Measurements from ENCODE around the gene SKA1.
"Not testable (repeated sequence)": the region's sequence is repeated elsewhere in the genome, so short reads cannot be mapped to it uniquely, and the experiment has no call there.

The SKA1 gene

DNA sequence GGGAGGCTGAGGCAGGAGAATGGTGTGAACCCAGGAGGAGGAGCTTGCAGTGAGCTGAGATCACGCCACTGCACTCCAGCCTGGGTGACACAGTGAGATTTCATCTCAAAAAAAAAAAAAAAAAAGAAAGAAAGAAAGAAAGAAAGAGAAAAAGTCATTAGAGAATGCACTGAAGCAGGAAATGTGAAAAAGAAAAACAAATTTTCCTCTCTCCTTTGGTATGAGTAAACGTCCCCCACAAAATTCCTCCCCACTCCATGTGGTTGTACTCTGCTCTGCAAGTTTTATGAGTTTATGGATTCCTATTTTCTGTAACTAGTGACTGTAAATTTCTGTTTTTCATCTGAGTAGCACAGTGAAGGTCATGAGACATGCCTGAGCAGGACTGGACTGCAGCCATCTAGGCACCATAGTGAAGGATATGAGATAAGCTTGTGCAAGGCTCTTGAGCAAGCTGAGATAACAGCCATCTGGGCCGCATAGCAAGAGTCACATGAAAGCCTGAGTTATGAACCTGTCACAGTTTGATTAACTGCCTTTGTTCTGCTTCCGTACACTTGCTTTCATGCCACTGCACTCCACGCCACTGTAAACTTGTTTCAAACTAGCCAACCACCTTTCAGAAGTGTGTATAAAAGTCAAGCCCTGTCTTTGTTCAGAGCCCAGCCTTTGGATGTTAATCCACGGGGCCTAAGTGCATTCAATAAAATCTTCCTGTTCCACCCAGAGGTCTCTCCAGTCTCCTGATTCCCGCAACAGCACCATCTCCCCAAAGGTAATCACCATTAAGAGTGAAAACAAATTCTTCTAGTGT lies 50.2 kb downstream of the SKA1 start:
- Histone ChIP-seq H3K27me3 (ENCODE audit: low read depth) (no peaks in the 10 kb centered on the region), H3K4me3 (no peak overlapping the region), H3K36me3 (replicated peaks) (no peaks in the 10 kb centered on the region), H3K4me1 (no peaks in the 10 kb centered on the region), H3K9me3 (peaks cover 6% of the 10 kb centered on the region)
- no peak for DNase-seq (ENCODE audit: low spot score in 2 of 2)
- in situ Hi-C loops (cut with MboI; ENCODE audit: low sequenced_read_pairs) = no loop called here

DNA sequence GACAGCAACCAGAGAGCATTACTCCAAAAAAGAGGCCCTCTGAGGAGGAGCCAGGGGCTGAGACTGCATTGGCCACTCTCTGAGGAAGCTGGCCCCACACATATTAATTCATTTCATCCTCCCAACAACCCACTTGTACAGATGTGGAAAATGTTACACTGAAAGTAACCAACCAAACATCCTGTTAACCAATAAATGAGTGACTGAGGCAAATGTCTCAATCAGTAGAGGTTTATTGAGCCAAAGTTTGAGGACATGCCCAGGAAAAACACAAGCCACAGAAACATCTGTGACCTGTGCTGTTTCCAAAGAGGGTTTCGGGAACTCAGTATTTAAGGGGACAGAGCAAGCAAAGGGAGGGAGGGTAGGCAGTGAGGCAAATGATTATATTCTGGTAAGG lies 53.0 kb downstream of the SKA1 start:
- Histone ChIP-seq H3K36me3 (replicated peaks) (no peaks in the 10 kb centered on the region), H3K4me3 (no peak overlapping the region), H3K4me1 (no peaks in the 10 kb centered on the region), H3K9me3 (peaks cover 6% of the 10 kb centered on the region), H3K27me3 (ENCODE audit: low read depth) (no peaks in the 10 kb centered on the region)
- in situ Hi-C loops (cut with MboI; ENCODE audit: low sequenced_read_pairs) = no loop called here
- DNase-seq (ENCODE audit: low spot score in 2 of 2) = no peak

DNA sequence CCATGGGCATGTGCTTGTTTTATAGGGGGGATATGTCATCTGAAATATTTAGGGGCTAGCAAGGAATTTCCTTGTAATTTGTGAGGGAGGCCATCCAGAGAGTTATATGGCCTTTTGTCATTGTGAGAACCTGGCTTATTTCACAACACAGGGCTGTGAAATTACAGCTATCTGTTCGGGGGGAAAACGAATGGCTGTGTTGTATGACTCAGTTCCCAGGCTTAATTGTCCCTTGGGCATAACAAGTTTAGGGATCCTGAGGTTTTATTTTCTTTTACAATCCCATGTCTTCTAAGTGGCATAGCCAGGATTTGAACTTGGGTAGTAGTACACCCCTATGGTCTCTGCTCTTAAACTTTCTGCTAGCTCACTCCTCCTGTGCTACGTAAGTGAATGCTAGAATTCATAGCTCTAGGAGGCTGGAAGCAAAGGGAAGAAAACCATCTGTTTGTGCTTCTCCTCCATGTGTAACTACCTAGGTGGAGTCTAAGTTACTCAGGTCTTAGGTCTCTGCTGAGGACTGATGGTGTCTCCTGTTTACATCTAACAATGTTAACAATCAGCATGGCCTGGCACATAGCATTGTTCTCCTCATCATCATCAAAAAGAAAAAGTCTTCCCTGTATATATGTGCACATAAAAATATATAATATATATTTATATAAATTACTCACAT lies 53.8 kb downstream of the SKA1 start:
- in situ Hi-C loops (cut with MboI; ENCODE audit: low sequenced_read_pairs) = no loop called here
- Histone ChIP-seq H3K9me3 (peaks cover 6% of the 10 kb centered on the region), H3K4me1 (no peaks in the 10 kb centered on the region), H3K27me3 (ENCODE audit: low read depth) (no peaks in the 10 kb centered on the region), H3K36me3 (replicated peaks) (no peaks in the 10 kb centered on the region), H3K4me3 (no peak overlapping the region)
- no peak for DNase-seq (ENCODE audit: low spot score in 2 of 2)

DNA sequence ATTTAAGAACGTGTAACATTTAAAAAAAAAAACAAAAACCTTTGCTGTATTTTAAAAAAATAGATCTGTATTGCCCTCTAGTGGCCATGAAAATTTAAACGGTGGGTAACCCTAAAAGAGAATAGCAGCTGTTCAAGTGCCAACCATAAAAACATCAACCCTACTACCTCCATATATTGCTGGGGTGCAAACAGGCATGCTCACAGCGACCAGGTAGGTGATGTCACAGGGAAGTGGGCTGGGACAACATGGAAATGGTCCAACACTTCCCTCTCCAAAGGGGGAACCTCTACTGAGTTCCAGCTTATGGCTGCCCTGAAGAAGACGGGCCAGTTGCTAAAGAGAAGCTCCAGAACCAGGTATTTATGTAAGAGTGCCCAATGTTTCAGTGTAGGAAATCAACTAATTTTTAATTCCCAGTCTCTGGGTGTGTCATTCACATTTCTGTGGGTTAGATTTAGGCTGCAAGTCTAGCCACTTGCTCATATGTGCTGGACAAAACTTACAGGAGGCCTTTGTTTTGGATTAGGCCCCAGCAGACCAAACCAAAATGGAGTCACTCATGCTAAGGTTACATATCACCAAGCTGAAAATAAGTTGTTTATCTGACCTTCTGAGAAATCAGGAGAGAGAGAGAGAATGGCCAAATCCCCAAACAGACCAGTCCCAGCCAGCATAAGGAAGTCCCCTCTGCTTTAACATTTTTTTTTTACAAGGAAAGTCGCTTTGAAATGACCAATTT lies 54.5 kb downstream of the SKA1 start:
- Histone ChIP-seq H3K27me3 (ENCODE audit: low read depth) (no peaks in the 10 kb centered on the region), H3K36me3 (replicated peaks) (no peaks in the 10 kb centered on the region), H3K4me1 (no peaks in the 10 kb centered on the region), H3K4me3 (no peak overlapping the region), H3K9me3 (peaks cover 6% of the 10 kb centered on the region)
- in situ Hi-C loops (cut with MboI; ENCODE audit: low sequenced_read_pairs) = no loop called here
- DNase-seq (ENCODE audit: low spot score in 2 of 2) = peak; percentile 51 to 54

DNA sequence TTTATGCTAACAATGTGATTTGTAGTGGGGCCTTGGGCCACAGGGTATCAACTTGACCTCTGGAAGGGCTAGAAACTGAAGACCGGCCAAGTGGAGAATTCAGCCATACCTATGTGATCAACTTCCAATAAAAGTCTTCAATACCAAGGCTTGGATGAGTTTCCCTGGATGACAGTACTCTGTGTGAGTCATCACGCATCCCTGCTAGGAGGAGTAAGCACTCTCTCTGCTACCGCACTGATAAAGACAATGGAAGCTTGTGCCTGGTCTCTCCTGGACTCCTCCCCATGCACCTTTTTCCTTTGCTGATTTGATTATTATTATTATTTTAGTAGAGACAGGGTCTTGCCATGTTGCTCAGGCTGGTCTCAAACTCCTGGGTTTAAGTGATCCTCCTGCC lies 58.1 kb downstream of the SKA1 start:
- Histone ChIP-seq H3K9me3 (no peaks in the 10 kb centered on the region), H3K36me3 (replicated peaks) (no peaks in the 10 kb centered on the region), H3K27me3 (ENCODE audit: low read depth) (no peaks in the 10 kb centered on the region), H3K4me3 (no peak overlapping the region), H3K4me1 (no peaks in the 10 kb centered on the region)
- DNase-seq (ENCODE audit: low spot score in 2 of 2) = no peak
- in situ Hi-C loops (cut with MboI; ENCODE audit: low sequenced_read_pairs) = no loop called here

DNA sequence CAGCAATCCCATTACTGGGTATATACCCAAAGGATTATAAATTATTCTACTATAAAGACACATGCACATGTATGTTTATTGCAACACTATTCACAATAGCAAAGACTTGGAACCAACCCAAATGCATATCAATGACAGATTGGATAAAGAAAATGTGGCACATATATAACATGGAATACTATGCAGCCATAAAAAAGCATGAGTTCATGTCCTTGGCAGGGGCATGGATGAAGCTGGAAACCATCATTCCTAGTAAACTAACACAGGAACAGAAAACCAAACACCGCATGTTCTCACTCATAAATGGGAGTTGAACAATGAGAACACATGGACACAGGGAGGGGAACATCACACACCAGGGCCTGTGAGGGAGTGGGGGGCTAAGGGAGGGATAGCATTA lies 61.9 kb downstream of the SKA1 start:
- H3K9me3 ChIP-seq; H3K4me1 ChIP-seq; in situ Hi-C loops (cut with MboI; ENCODE audit: low sequenced_read_pairs); H3K36me3 ChIP-seq (replicated peaks); H3K4me3 ChIP-seq; DNase-seq (ENCODE audit: low spot score in 2 of 2); H3K27me3 ChIP-seq (ENCODE audit: low read depth): not testable (repeated sequence)

DNA sequence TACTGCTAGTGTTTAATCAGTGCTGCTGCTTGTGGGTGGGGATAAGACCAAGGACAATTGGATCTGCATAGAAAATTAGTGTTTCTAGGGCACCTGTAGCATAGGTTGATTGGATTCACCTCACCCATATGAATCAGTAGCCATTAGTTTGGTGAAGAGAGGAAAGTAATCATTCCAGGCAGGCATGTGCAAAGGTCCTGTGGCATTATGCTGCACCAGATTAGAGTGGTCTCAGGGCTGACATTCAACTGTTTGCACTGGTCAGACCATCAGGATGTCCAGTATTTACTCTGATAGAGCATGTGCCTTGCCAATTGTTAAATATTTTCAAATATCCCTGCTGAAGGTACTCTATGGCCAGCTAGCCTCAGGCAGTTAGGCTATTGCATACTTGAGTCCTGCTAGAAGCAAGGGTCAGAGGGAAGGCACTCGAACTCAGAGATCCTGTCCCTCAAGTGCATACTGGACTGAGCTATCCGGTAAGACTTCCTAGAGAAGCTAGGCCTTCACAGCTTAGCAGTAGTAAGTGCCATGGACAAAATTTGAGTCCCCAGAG lies 64.7 kb downstream of the SKA1 start:
- in situ Hi-C loops (cut with MboI; ENCODE audit: low sequenced_read_pairs) = no loop called here
- Histone ChIP-seq H3K36me3 (replicated peaks) (no peaks in the 10 kb centered on the region), H3K4me3 (no peak overlapping the region), H3K4me1 (no peaks in the 10 kb centered on the region), H3K27me3 (ENCODE audit: low read depth) (no peaks in the 10 kb centered on the region), H3K9me3 (0 out of 2 replicates have a peak, but pooled peaks cover 3% of the 10 kb centered on the region)
- DNase-seq (ENCODE audit: low spot score in 2 of 2) = no peak

DNA sequence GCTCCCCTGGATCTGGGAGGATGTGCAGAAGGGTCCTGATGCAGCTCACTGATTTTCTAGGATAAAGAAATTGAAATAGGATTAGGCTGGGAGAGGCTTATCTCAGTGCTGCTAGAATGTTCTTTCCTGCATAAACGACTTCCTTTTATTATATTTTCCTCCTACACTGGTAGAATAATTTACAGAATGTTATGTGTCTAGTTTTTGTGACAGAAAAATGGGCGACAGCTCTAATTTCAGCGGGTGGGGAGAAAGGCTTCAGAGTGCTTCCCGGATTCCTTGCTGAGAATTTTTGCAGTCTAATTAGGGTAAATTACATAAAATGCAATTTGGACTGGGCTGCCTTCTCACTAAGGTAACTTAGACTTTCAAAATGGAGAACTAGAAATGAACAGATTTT lies 66.2 kb downstream of the SKA1 start:
- in situ Hi-C loops (cut with MboI; ENCODE audit: low sequenced_read_pairs) = no loop called here
- no peaks in the 10 kb centered on the region for H3K4me1 ChIP-seq
- no peaks in the 10 kb centered on the region for H3K36me3 ChIP-seq (replicated peaks)
- no peak overlapping the region for H3K4me3 ChIP-seq
- no peak for DNase-seq (ENCODE audit: low spot score in 2 of 2)
- H3K9me3 ChIP-seq = peaks cover 8% of the 10 kb centered on the region; the same call in 1 of the 2 replicates
- no peaks in the 10 kb centered on the region for H3K27me3 ChIP-seq (ENCODE audit: low read depth)

DNA sequence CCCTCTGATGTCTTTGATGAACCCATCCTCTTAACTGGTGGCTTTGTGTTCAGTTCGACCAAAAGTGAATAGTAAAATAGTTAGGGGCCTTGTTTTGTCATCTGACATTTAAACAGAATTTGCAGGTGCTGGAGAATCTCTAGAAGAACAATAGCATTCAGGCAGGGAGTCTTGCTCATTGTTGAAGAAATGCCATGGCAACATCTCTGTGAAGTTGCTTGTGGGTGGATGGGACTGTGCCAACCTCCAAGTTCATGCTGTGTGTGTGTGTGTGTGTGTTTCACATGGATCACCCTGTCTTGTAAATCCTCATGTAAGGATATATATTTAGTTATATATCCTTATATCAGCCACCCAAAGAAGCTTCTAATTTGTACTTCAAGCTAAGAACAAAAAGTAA lies 66.7 kb downstream of the SKA1 start:
- Histone ChIP-seq H3K9me3 (peaks cover 10% of the 10 kb centered on the region; the same call in 1 of the 2 replicates), H3K27me3 (ENCODE audit: low read depth) (no peaks in the 10 kb centered on the region), H3K4me3 (no peak overlapping the region), H3K36me3 (replicated peaks) (no peaks in the 10 kb centered on the region), H3K4me1 (no peaks in the 10 kb centered on the region)
- DNase-seq (ENCODE audit: low spot score in 2 of 2) = no peak
- in situ Hi-C loops (cut with MboI; ENCODE audit: low sequenced_read_pairs) = no loop called here
